ENCODE measurements around the gene FAF1.

The FAF1 gene

DNA sequence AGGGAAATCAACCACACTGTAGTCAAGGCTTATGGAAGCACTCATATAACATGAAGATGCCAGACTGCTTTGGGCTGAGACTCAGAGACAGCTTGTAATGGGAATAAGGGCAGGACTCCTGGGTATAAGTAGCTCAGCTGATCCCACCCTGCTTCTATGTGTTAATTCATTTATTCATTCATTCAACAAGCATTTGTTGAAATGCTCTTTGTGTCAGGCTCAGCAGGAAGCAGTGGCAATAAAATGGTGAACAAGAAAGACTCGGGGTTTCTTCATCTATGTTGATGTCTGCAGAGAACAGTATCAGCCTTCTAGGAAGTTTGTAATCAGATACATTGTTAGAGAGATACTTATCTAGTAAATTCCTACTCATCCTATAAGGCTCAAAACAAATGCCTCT is 391.3 kb downstream of the FAF1 start:
- Histone ChIP-seq H3K4me3 (ENCODE audit: extremely low read depth, insufficient read depth, low read length, poor library complexity, severe bottlenecking) (no peak overlapping the region), H3K9me3 (ENCODE audit: control insufficient read depth, low read length) (no peaks in the 10 kb centered on the region), H3K4me1 (ENCODE audit: control insufficient read depth, insufficient read depth, low read length, poor library complexity, severe bottlenecking) (peaks cover 20% of the 10 kb centered on the region), H3K36me3 (ENCODE audit: control insufficient read depth, insufficient read depth, low read length) (no peaks in the 10 kb centered on the region), H3K27ac (ENCODE audit: low read depth, low read length, severe bottlenecking) (peak overlapping the region; percentile 57)
- 80% methylated on average over 1 of the region's 1 CpG; no CpG with 5 or more reads in 1 of the 2 experiments for WGBS, 2 experiments (ENCODE audit: insufficient coverage in 2 of 2)

DNA sequence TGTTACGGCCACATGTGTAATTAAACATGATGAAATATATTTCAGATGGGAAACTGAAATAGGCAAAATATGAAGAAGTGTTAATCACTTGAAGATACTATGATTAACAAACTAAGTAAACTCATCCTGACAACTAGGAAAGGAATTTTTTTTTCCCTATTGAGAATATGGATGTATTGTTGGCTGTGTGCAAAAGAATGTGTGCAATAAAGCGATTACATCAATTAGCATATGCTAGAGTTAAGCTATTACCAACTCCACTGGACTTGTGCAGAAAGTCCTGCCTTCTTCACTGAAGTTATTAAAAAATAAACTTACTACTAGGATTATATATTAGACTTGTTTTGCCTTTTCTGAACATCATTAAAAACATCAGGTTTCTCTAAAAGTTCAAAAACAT is 393.7 kb downstream of the FAF1 start:
- Histone ChIP-seq H3K4me1 (ENCODE audit: control insufficient read depth, insufficient read depth, low read length, poor library complexity, severe bottlenecking) (peaks cover 20% of the 10 kb centered on the region), H3K4me3 (ENCODE audit: extremely low read depth, insufficient read depth, low read length, poor library complexity, severe bottlenecking) (no peak overlapping the region), H3K9me3 (ENCODE audit: control insufficient read depth, low read length) (no peaks in the 10 kb centered on the region), H3K27ac (ENCODE audit: low read depth, low read length, severe bottlenecking) (no peak overlapping the region), H3K36me3 (ENCODE audit: control insufficient read depth, insufficient read depth, low read length) (no peaks in the 10 kb centered on the region)
- WGBS, 2 experiments (ENCODE audit: insufficient coverage in 2 of 2), result no CpG with 5 or more reads among the region's 2 CpGs

DNA sequence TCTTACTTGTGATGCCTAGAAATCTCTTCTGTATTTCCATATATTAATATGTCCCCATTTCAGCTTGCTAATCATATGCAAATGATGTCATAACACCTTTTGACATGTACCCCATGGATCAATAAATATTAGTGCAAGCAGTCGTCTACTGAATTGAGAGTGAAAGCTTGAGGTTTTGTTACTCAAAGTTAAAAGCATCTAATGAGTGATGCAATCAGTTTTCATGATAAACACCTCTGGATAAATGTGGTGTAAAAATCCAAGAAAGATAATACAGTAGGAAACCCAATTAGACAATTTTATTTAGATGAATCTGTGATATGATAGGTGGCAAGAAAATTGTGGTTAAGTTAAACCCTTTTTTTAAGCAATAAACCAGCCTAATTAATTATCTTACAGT is 395.6 kb downstream of the FAF1 start:
- Histone ChIP-seq H3K4me1 (ENCODE audit: control insufficient read depth, insufficient read depth, low read length, poor library complexity, severe bottlenecking) (peaks cover 8% of the 10 kb centered on the region), H3K4me3 (ENCODE audit: extremely low read depth, insufficient read depth, low read length, poor library complexity, severe bottlenecking) (no peak overlapping the region), H3K36me3 (ENCODE audit: control insufficient read depth, insufficient read depth, low read length) (peaks cover 3% of the 10 kb centered on the region), H3K27ac (ENCODE audit: low read depth, low read length, severe bottlenecking) (no peak overlapping the region), H3K9me3 (ENCODE audit: control insufficient read depth, low read length) (no peaks in the 10 kb centered on the region)
- WGBS, 2 experiments (ENCODE audit: insufficient coverage in 2 of 2), result no CpG with 5 or more reads among the region's 1 CpG

DNA sequence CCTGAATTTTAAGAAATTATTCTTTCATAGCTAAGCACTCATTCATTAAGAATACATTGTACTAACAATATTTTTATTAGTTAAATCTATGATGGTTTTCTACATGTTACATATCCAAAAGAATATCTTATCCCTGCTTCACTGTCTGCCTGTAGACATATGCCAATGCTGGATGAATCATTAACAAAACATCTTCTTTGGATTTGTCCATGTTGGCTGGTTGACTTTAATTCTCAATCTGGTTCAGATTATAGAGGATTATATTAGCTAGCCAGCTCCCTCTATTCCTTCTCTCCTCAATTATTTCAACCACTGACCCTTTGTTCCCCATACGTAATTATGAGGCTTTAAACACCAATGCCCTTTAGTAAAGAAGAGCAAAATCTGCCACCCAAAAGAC is 398.0 kb downstream of the FAF1 start:
- WGBS, 2 experiments (ENCODE audit: insufficient coverage in 2 of 2), result no CpG with 5 or more reads among the region's 1 CpG
- Histone ChIP-seq H3K4me1 (ENCODE audit: control insufficient read depth, insufficient read depth, low read length, poor library complexity, severe bottlenecking) (no peaks in the 10 kb centered on the region), H3K9me3 (ENCODE audit: control insufficient read depth, low read length) (no peaks in the 10 kb centered on the region), H3K27ac (ENCODE audit: low read depth, low read length, severe bottlenecking) (no peak overlapping the region), H3K36me3 (ENCODE audit: control insufficient read depth, insufficient read depth, low read length) (peaks cover 3% of the 10 kb centered on the region), H3K4me3 (ENCODE audit: extremely low read depth, insufficient read depth, low read length, poor library complexity, severe bottlenecking) (no peak overlapping the region)

DNA sequence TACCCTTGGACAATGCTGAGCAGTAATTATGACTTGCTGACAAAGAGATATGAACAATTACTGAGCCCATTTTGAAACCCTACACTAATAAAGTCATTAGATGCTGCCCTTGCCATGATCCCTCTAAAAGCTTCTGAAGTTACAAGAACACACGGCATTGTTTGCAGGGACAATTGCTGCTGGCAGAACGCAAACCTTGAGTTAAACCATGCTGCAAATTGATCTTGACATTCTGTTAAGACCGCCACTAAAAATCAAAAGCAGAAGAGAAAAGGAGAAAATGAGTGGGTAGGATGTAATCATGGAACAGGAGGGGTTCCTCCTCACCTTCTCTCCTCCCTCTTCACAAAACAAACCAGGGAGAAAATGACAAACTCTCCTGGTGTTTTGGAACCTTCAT is 400.6 kb downstream of the FAF1 start:
- Histone ChIP-seq H3K36me3 (ENCODE audit: control insufficient read depth, insufficient read depth, low read length) (peaks cover 3% of the 10 kb centered on the region), H3K9me3 (ENCODE audit: control insufficient read depth, low read length) (no peaks in the 10 kb centered on the region), H3K4me3 (ENCODE audit: extremely low read depth, insufficient read depth, low read length, poor library complexity, severe bottlenecking) (no peak overlapping the region), H3K27ac (ENCODE audit: low read depth, low read length, severe bottlenecking) (no peak overlapping the region), H3K4me1 (ENCODE audit: control insufficient read depth, insufficient read depth, low read length, poor library complexity, severe bottlenecking) (no peaks in the 10 kb centered on the region)
- WGBS, 2 experiments (ENCODE audit: insufficient coverage in 2 of 2), result 87 to 91% methylated on average over 2 of the region's 3 CpGs

DNA sequence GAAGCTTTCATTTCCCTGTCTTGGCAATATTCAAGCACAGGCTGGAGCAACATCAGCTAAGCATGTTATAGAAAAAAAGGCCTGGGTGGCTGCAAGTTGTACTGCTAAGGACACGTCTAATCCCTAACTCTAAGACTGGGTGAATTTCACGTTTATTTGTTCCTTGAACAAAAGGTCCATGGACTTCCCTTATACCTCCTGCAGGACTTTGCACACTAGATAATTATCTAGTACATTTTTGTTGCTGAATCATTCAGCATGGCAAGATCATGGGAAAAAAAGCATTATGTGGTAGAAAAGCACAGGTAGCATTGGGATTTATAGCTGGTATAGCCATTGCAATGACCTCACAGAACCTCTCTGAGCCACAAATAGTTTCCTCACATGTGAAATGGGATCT is 406.1 kb downstream of the FAF1 start:
- 100% methylated on average over 2 of the region's 2 CpGs; no CpG with 5 or more reads in 1 of the 2 experiments for WGBS, 2 experiments (ENCODE audit: insufficient coverage in 2 of 2)
- Histone ChIP-seq H3K27ac (ENCODE audit: low read depth, low read length, severe bottlenecking) (no peak overlapping the region), H3K36me3 (ENCODE audit: control insufficient read depth, insufficient read depth, low read length) (no peaks in the 10 kb centered on the region), H3K9me3 (ENCODE audit: control insufficient read depth, low read length) (no peaks in the 10 kb centered on the region), H3K4me1 (ENCODE audit: control insufficient read depth, insufficient read depth, low read length, poor library complexity, severe bottlenecking) (no peaks in the 10 kb centered on the region), H3K4me3 (ENCODE audit: extremely low read depth, insufficient read depth, low read length, poor library complexity, severe bottlenecking) (no peak overlapping the region)

DNA sequence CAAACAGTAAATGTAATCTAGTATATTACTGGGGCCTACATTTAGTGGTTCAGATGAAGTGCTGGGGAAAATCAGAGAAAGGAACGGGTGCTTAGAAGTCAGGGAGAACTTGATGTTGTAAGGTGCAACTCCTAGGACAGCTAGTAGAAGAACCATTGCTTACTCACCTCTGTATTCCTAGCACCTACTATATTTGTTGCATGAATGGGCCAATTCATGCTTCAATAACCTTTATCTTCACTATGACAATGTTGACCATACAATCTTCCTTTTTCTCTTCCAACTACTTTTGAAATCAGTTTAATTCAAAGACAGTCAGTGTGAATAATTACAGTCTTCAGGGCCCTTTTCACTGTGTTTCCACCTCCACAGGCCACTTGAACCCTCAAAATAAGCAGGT is 411.8 kb downstream of the FAF1 start:
- no peaks in the 10 kb centered on the region for H3K9me3 ChIP-seq (ENCODE audit: control insufficient read depth, low read length)
- H3K4me3 ChIP-seq (ENCODE audit: extremely low read depth, insufficient read depth, low read length, poor library complexity, severe bottlenecking), result no peak overlapping the region
- H3K4me1 ChIP-seq (ENCODE audit: control insufficient read depth, insufficient read depth, low read length, poor library complexity, severe bottlenecking), result no peaks in the 10 kb centered on the region
- no peak overlapping the region for H3K27ac ChIP-seq (ENCODE audit: low read depth, low read length, severe bottlenecking)
- 80% methylated on average over 1 of the region's 1 CpG; no CpG with 5 or more reads in 1 of the 2 experiments for WGBS, 2 experiments (ENCODE audit: insufficient coverage in 2 of 2)
- no peaks in the 10 kb centered on the region for H3K36me3 ChIP-seq (ENCODE audit: control insufficient read depth, insufficient read depth, low read length)

DNA sequence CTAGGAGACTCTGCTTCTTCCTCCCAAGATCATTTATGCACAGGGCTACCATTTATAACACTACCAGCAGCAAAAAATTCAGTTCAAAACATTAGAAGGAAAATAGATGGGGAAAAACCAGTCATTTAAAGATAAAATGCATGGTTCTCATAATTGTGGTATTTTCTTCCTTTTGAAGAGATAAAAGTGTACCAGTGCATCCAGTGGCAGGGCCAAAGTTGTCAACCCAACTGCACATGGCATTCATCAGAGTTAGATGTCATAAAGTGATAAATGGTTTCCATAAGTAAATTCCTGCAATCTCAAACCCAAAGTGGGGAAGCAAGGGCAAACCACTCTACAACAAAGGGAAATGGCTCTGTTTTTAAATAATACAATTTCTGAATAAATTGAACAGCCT is 417.7 kb downstream of the FAF1 start:
- H3K4me3 ChIP-seq (ENCODE audit: extremely low read depth, insufficient read depth, low read length, poor library complexity, severe bottlenecking), result no peak overlapping the region
- no peaks in the 10 kb centered on the region for H3K4me1 ChIP-seq (ENCODE audit: control insufficient read depth, insufficient read depth, low read length, poor library complexity, severe bottlenecking)
- no peaks in the 10 kb centered on the region for H3K36me3 ChIP-seq (ENCODE audit: control insufficient read depth, insufficient read depth, low read length)
- H3K9me3 ChIP-seq (ENCODE audit: control insufficient read depth, low read length), result no peaks in the 10 kb centered on the region
- no peak overlapping the region for H3K27ac ChIP-seq (ENCODE audit: low read depth, low read length, severe bottlenecking)

DNA sequence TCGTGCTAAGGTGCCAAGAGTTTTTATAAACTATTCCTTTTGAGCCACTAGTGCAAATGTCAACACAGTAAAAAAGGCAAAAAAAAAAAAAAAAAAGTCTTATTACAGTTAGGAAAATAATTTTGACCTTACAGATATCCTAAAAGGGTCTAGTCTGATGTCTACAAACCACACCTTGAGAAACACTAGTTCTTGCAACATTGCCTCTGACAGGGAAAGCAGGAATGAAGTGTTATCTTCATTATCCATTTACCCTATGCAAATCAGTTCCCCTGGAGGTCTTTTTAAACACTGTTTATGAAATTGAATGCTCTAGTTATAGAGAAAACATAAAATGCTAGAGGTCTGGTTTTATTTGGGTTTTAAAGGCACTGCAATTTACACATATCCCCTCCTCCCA is 421.6 kb downstream of the FAF1 start:
- Histone ChIP-seq H3K9me3 (ENCODE audit: control insufficient read depth, low read length) (no peaks in the 10 kb centered on the region), H3K4me1 (ENCODE audit: control insufficient read depth, insufficient read depth, low read length, poor library complexity, severe bottlenecking) (no peaks in the 10 kb centered on the region), H3K36me3 (ENCODE audit: control insufficient read depth, insufficient read depth, low read length) (no peaks in the 10 kb centered on the region), H3K27ac (ENCODE audit: low read depth, low read length, severe bottlenecking) (no peak overlapping the region), H3K4me3 (ENCODE audit: extremely low read depth, insufficient read depth, low read length, poor library complexity, severe bottlenecking) (no peak overlapping the region)
- WGBS, 2 experiments (ENCODE audit: insufficient coverage in 2 of 2), result no CpG with 5 or more reads among the region's 1 CpG

DNA sequence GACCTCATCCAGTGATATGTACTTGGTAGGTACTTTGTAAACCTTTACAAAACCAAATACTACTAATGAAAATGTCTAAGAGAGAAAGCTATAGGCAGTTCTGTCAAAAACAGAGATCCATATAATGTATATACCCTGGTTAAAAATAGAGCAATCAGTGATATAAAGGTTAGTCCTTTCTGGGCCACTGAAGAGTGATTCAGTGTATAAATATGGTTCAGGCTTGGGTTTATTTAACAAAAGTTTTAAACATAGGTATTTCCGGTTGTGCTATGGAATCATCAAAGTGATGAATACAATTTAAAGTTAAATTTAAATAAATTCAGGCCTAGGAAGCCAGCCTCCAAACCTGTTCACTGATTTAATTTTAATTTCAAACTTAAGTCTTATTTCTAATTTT is 428.5 kb downstream of the FAF1 start:
- no CpG with 5 or more reads among the region's 1 CpG for WGBS, 2 experiments (ENCODE audit: insufficient coverage in 2 of 2)
- Histone ChIP-seq H3K27ac (ENCODE audit: low read depth, low read length, severe bottlenecking) (no peak overlapping the region), H3K4me1 (ENCODE audit: control insufficient read depth, insufficient read depth, low read length, poor library complexity, severe bottlenecking) (no peaks in the 10 kb centered on the region), H3K9me3 (ENCODE audit: control insufficient read depth, low read length) (no peaks in the 10 kb centered on the region), H3K4me3 (ENCODE audit: extremely low read depth, insufficient read depth, low read length, poor library complexity, severe bottlenecking) (no peak overlapping the region), H3K36me3 (ENCODE audit: control insufficient read depth, insufficient read depth, low read length) (peaks cover 2% of the 10 kb centered on the region)

DNA sequence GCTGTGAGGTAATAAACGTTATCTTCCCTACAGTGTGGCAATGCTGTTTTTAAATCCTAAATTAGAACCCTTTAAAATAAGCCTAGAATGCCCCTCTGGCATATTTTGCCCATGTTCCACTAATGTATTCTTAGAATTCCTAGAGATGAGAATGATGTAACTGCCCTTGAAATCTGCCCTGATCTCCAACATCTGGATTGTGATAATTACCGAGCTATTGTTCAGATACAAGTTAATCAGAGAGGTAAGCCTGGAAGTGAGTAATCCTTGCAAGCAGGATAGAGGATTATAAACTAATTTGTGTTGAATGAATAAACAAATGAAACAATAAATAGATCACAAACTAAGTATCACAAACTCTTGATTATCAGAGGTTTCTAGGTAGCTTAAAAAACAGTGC is 429.0 kb downstream of the FAF1 start:
- Histone ChIP-seq H3K4me1 (ENCODE audit: control insufficient read depth, insufficient read depth, low read length, poor library complexity, severe bottlenecking) (no peaks in the 10 kb centered on the region), H3K36me3 (ENCODE audit: control insufficient read depth, insufficient read depth, low read length) (peaks cover 4% of the 10 kb centered on the region), H3K9me3 (ENCODE audit: control insufficient read depth, low read length) (no peaks in the 10 kb centered on the region), H3K4me3 (ENCODE audit: extremely low read depth, insufficient read depth, low read length, poor library complexity, severe bottlenecking) (no peak overlapping the region), H3K27ac (ENCODE audit: low read depth, low read length, severe bottlenecking) (peak overlapping the region; percentile 16)
- WGBS, 2 experiments (ENCODE audit: insufficient coverage in 2 of 2), result 80 to 100% methylated on average over 1 to 2 of the region's 2 CpGs

DNA sequence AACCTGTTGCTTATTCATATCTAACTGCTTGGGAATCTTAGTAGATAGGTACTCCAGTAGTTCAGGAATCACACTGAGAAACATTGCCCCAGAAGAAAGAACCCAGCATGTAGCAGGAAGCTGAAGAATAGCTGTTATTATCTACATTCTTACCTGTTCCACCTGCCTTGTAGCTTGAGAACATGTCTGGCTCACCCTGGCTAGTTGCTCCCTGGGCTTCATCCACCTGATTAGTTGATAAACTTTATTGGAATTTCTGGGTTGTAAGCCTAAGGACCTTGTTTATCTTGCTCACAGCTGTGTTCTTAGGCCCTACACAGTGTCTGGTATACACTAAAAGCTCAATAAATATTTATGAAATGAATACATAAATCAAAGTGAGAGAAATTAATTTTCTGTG is 430.6 kb downstream of the FAF1 start:
- Histone ChIP-seq H3K27ac (ENCODE audit: low read depth, low read length, severe bottlenecking) (no peak overlapping the region), H3K4me1 (ENCODE audit: control insufficient read depth, insufficient read depth, low read length, poor library complexity, severe bottlenecking) (no peaks in the 10 kb centered on the region), H3K36me3 (ENCODE audit: control insufficient read depth, insufficient read depth, low read length) (peaks cover 4% of the 10 kb centered on the region), H3K9me3 (ENCODE audit: control insufficient read depth, low read length) (no peaks in the 10 kb centered on the region), H3K4me3 (ENCODE audit: extremely low read depth, insufficient read depth, low read length, poor library complexity, severe bottlenecking) (no peak overlapping the region)
